PC-9 (cell line): ENCODE data around the gene PPAT.

ENCODE experiments used
- EZH2 ChIP-seq: fragments of 200-600 bp; sonication (generic); IDR thresholded peaks from 2 replicates; pipeline ENCODE4 v1.8.0; 2017; ENCODE audit warnings: antibody characterized with exemption, low read depth
- TF ChIP-seq, protein P1 (sequence below): fragments of 200-600 bp; sonication (generic); conservative IDR thresholded peaks from 2 replicates; pipeline ENCODE4 v1.6.1; 2017; ENCODE audit warnings: mixed run types, antibody characterized with exemption, mild to moderate bottlenecking, moderate library complexity

DNA sequence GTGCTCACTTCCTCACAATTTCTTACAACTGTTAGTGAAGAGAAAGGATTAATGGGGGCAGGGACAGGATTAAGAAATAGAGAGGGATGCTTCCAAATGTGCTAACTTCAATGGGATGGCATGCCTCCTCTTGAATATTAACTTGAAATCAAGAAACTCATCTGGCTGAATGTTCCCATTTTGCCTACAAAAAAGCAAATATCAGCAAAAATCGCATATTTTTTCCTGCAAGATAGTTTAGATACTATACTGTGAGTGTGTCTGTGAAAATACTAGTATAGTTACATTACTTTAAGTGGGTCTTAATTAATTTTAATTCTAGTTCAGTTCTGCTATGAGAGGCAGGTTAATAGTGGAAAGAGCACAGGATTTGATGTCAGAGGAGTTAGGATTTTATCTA lies 5.6 kb upstream of the PPAT start:
- TF ChIP-seq, protein P1, sequence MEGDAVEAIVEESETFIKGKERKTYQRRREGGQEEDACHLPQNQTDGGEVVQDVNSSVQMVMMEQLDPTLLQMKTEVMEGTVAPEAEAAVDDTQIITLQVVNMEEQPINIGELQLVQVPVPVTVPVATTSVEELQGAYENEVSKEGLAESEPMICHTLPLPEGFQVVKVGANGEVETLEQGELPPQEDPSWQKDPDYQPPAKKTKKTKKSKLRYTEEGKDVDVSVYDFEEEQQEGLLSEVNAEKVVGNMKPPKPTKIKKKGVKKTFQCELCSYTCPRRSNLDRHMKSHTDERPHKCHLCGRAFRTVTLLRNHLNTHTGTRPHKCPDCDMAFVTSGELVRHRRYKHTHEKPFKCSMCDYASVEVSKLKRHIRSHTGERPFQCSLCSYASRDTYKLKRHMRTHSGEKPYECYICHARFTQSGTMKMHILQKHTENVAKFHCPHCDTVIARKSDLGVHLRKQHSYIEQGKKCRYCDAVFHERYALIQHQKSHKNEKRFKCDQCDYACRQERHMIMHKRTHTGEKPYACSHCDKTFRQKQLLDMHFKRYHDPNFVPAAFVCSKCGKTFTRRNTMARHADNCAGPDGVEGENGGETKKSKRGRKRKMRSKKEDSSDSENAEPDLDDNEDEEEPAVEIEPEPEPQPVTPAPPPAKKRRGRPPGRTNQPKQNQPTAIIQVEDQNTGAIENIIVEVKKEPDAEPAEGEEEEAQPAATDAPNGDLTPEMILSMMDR: no peak
- TF ChIP-seq EZH2: no peak
